GM12892 (cell line): ENCODE measurements around the gene CHKB.

ENCODE experiments used
- POLR2A ChIP-seq: IDR thresholded peaks from 2 replicates; pipeline ENCODE4 v1.6.1; 2011; ENCODE audit warnings: low read depth, low read length, control low read depth
- POLR2AphosphoS5 ChIP-seq: IDR thresholded peaks from 2 replicates; pipeline ENCODE4 v1.6.1; 2011; ENCODE audit warnings: low read depth, low read length, control low read depth

GRCh38 chr22:50608996-50609395 is 26.3 kb upstream of the CHKB start:
- no peak for TF ChIP-seq POLR2AphosphoS5
- TF ChIP-seq POLR2A = no peak
